ENCODE data around the gene F8A3. TPM values are rescaled to one million over a fixed set of nuclear protein-coding genes. Genes with fewer than 3 reads are reported as not detected.

Gene F8A3
- total RNA-seq, 2 donors from 2014 or later = 17.4 to 19.0 TPM

Other genes starting within 250 kb of the F8A3 start
- 10 to 100 TPM; 18.9 to 21.0 TPM for gene VBP1, start 242.2 kb downstream of the F8A3 start, total RNA-seq
- 1 to 10 TPM; 6.5 to 7.1 TPM for gene RAB39B, start 194.1 kb downstream of the F8A3 start, total RNA-seq
- under 1 TPM; 0.25 to 0.39 TPM for gene CLIC2, start 124.0 kb downstream of the F8A3 start, total RNA-seq
- not detected for gene F8A2, start 76.5 kb downstream of the F8A3 start, total RNA-seq
- gene SPRY3, start 154.0 kb upstream of the F8A3 start, total RNA-seq = under 1 TPM; 0.87 to 0.96 TPM
- 10 to 100 TPM in 1 of 2 donors, 1 to 10 TPM in 1; 6.6 to 14.4 TPM for gene TMLHE, start 154.3 kb upstream of the F8A3 start, total RNA-seq

Data from T-helper 17 cell (primary cell).